Spleen (tissue), 11 donors: ENCODE measurements around the gene PUSL1. TPM values are rescaled to one million over a fixed set of nuclear protein-coding genes. Genes with fewer than 3 reads are reported as not detected.
A peak's percentile ranks its signal among the peaks of the same experiment; 100 is the strongest.

Experiments
- DNase-seq: peaks from one replicate; pipeline ENCODE4 v3.0.0-alpha.2; 2020
- H3K27ac ChIP-seq, 8 donors: fragments of 200-600 bp; sonication (generic) in 7 of 8; 1 replicate in 4 of 8; 2 replicates in 4 of 8; pipeline versions ENCODE4 v1.5.0 to v1.8.0; 2016 to 2021; ENCODE audit warnings: inconsistent platforms in 4 of 8, mild to moderate bottlenecking in 4 of 8, moderate library complexity in 1 of 8
- H3K27me3 ChIP-seq, 7 donors: fragments of 200-600 bp; sonication (generic) in 6 of 7; replicated peaks in 1 of 7; 1 replicate in 4 of 7; 2 replicates in 3 of 7; pipeline versions ENCODE4 v1.5.0 to v1.8.0; 2016 to 2021; ENCODE audit warnings: inconsistent platforms in 3 of 7, mild to moderate bottlenecking in 1 of 7
- H3K36me3 ChIP-seq, 6 donors: fragments of 200-600 bp; sonication (generic) in 5 of 6; 1 replicate in 4 of 6; 2 replicates in 2 of 6; pipeline versions ENCODE4 v1.5.0 to v1.8.0; 2016 to 2021; ENCODE audit warnings: inconsistent platforms in 2 of 6
- H3K4me1 ChIP-seq, 6 donors: fragments of 200-600 bp; sonication (generic) in 5 of 6; 1 replicate in 3 of 6; 2 replicates in 3 of 6; pipeline versions ENCODE4 v1.5.0 to v1.8.0; 2016 to 2021; ENCODE audit warnings: inconsistent platforms in 3 of 6
- H3K4me3 ChIP-seq, 8 donors: fragments of 200-600 bp; sonication (generic) in 7 of 8; 1 replicate in 4 of 8; 2 replicates in 4 of 8; pipeline versions ENCODE4 v1.5.0 to v1.8.0; 2016 to 2021; ENCODE audit warnings: inconsistent platforms in 4 of 8, mild to moderate bottlenecking in 4 of 8, moderate library complexity in 2 of 8
- H3K9me3 ChIP-seq, 8 donors: fragments of 200-600 bp; sonication (generic) in 7 of 8; 1 replicate in 4 of 8; 2 replicates in 4 of 8; pipeline versions ENCODE4 v1.5.0 to v1.8.0; 2016 to 2021; ENCODE audit warnings: inconsistent platforms in 4 of 8
- POLR2A ChIP-seq, 3 donors: fragments of 450-650 bp; IDR thresholded peaks; one replicate each; pipeline ENCODE4 v1.5.1; 2017; ENCODE audit warnings: antibody characterized with exemption in 3 of 3, mild to moderate bottlenecking in 1 of 3
- POLR2AphosphoS5 ChIP-seq, 3 donors: sonication (generic); formaldehyde crosslinking; IDR thresholded peaks; one replicate each; pipeline ENCODE4 v1.5.1; 2017; ENCODE audit warnings: antibody characterized with exemption in 3 of 3
- WGBS, 5 donors: extraction: QIAGEN DNeasy Blood & Tissue Kit in 3 of 5; methylation state at CpG; one replicate each; pipeline versions ENCODE4 v1.1.5 to v1.1.7; 2013 to 2018; 5-methylcytosine and 5-hydroxymethylcytosine counted together
- intact Hi-C: fragments of 100-400 bp; cut with DNase I; formaldehyde crosslinking; loops from one replicate; pipeline ENCODE4 v1.15.0; 2023; ENCODE audit warnings: low total_unique reads
- polyA plus RNA-seq, 3 donors: library from polyadenylated mRNA; stranded (reverse); fragments of 200-250 nt; gene quantifications; one replicate each; pipeline ENCODE4 v1.2.1, GENCODE V29; 2013
- total RNA-seq, 7 donors: library from RNA; depleted of rRNA in 3 of 7; stranded (reverse); fragments of >200 nt in 3 of 7; fragmentation: NEBNext Ultra II Directional in 4 of 7; extraction: Animal tissue kit (Norgen Biotek cat#: 25700) in 4 of 7; gene quantifications; one replicate each; pipeline versions ENCODE4 v1.1.0 to v1.2.1, GENCODE V29; 2016 to 2021
- TF ChIP-seq, protein P1 (sequence below), 11 experiments: fragments of 200-600 bp in 7 of 11; fragments of 450-650 bp in 4 of 11; sonication (generic) in 4 of 11; IDR thresholded peaks in 8 of 11; conservative IDR thresholded peaks in 3 of 11; 1 replicate in 7 of 11; 2 replicates in 4 of 11; pipeline versions ENCODE4 v1.4.0 to v1.8.0; 2016 to 2021; ENCODE audit warnings: antibody characterized with exemption in 11 of 11, inconsistent platforms in 4 of 11, mild to moderate bottlenecking in 1 of 11
- donor health status: healthy with polysubstance abuse.
- donor health status: DM: no; HTN: no; CAD: no; lungs with moderate emphysema.
- donor health status: DM: no; HTN: no; CAD: no.
- donor health status: Bipolar disorder and iron deficiency.
- donor health status: healthy.
- donor health status: DM: no; HTN: no; CAD: no.
- donor health status: DM: yes; HTN: yes; CAD: no.

The PUSL1 gene
- total and polyA plus RNA-seq, 10 donors: 9.8 to 22.9 (median 12.8) TPM

DNA sequence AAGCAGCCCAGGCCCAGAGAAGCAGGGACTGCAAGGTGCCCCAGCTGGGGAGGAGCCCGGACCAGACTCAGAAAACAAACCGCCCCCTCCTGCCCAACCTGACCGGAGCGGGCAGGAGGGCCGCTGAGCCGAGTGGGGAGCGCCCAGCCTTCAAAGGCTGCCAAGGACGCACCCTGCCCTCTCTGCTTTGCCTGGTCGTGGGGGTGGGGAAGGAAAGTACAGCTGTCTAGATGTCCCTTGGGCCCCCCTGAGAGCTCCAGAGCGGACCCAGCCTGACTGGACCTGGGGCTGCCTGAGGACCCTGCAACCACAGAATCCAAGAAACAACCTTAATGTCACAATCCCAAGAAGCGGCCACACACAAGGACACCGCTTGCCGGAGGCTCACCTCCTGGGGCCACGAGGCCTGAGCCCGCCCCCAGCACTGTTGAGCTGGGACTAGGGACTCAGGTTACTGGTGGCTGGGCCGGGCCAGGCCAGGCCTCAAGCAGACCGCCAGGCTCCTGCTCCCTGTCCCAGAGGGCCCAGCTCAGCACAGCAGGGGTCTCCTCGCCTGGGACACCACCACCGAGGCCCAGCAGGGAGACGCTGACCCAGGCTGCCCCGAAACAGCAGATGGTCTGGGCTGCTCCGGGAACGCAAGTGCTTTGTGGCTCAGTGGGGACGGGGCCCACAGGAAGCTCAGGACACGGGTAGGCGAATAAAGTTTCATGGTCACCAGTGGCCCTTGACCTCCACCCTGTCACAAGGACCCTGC is 39.4 kb downstream of the PUSL1 start:
- peak overlapping the region; percentile 2 to 93 (median 74) for H3K27ac ChIP-seq
- peaks cover 0 to 16% (median 5%) of the 10 kb centered on the region in 7 donors for H3K27me3 ChIP-seq
- TF ChIP-seq, protein P1, sequence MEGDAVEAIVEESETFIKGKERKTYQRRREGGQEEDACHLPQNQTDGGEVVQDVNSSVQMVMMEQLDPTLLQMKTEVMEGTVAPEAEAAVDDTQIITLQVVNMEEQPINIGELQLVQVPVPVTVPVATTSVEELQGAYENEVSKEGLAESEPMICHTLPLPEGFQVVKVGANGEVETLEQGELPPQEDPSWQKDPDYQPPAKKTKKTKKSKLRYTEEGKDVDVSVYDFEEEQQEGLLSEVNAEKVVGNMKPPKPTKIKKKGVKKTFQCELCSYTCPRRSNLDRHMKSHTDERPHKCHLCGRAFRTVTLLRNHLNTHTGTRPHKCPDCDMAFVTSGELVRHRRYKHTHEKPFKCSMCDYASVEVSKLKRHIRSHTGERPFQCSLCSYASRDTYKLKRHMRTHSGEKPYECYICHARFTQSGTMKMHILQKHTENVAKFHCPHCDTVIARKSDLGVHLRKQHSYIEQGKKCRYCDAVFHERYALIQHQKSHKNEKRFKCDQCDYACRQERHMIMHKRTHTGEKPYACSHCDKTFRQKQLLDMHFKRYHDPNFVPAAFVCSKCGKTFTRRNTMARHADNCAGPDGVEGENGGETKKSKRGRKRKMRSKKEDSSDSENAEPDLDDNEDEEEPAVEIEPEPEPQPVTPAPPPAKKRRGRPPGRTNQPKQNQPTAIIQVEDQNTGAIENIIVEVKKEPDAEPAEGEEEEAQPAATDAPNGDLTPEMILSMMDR (IDR thresholded peaks at IDR 0.05 in 8 of 11, conservative IDR thresholded peaks at IDR 0.05 in 3 of 11): no peak
- TF ChIP-seq POLR2AphosphoS5 (IDR thresholded peaks at IDR 0.05) (no peak), POLR2A (IDR thresholded peaks at IDR 0.05) (no peak)
- no peaks in the 10 kb centered on the region for H3K9me3 ChIP-seq
- peaks cover 0 to 3% (median 0%) of the 10 kb centered on the region in 6 donors for H3K36me3 ChIP-seq
- WGBS, 5 donors: 45 to 61% (median 53%) methylated on average over 14 to 26 of the region's 26 CpGs
- H3K4me3 ChIP-seq: peak overlapping the region; percentile 58 to 91 (median 68)
- intact Hi-C loops: no loop called here
- DNase-seq: no peak
- peaks cover 19 to 61% (median 46%) of the 10 kb centered on the region in 6 donors for H3K4me1 ChIP-seq

DNA sequence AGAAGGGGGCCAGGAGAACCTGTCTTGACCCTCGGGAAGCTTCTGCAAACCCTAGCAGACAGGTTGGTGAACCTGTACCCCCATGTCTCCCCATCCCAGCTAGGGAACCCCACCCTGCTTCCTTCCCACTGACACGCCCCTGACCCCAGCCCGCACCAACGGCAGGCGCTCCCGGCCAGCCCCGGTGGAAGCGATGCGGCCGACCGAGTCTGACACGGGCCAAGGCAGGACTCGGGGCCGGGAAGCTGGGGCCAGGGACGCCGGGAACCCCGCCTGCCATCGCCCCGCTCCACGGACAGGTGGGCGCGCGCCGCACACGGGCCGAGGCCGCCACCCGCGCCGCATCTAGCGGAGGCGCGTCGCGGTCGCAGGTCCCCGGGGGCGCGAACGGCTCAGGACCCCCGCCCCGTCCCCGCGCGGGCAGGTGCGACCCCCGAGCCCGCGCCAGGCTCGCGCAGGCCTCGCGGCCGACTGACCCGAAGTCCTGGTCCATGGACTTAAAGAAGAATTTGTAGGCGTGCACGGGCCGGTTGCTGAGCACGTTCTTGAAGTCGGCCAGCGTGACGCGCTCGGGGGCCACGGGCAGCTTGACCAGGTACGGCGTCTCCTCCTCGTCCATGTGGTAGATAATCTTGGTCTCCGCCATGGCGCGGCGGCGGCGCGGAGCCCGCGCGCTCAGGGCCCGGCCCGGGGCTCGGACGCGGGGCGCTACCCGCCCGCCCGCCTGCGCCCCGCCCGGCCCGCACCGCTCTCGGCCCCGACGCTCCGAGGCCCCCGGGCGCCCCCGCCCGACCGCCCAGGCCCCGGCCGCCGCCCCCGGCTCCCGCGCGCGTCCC is 40.2 kb downstream of the PUSL1 start:
- no peaks in the 10 kb centered on the region for H3K9me3 ChIP-seq
- peak; percentile 90 for DNase-seq
- intact Hi-C loops: no loop called here
- TF ChIP-seq POLR2AphosphoS5 (IDR thresholded peaks at IDR 0.05) (peak in 2 of 3 donors; percentile 47 to 67), POLR2A (IDR thresholded peaks at IDR 0.05) (no peak)
- TF ChIP-seq, protein P1 (IDR thresholded peaks at IDR 0.05 in 8 of 11, conservative IDR thresholded peaks at IDR 0.05 in 3 of 11): no peak
- H3K4me1 ChIP-seq: peaks cover 19 to 69% (median 54%) of the 10 kb centered on the region in 6 donors
- peaks cover 4 to 24% (median 13%) of the 10 kb centered on the region in 7 donors for H3K27me3 ChIP-seq
- 0 to 1% (median 1%) methylated on average over 21 to 109 of the region's 109 CpGs for WGBS, 5 donors
- H3K27ac ChIP-seq: peak overlapping the region; percentile 2 to 93 (median 74)
- H3K4me3 ChIP-seq: peak overlapping the region; percentile 58 to 91 (median 68)
- peaks cover 0 to 10% (median 0%) of the 10 kb centered on the region in 6 donors for H3K36me3 ChIP-seq

DNA sequence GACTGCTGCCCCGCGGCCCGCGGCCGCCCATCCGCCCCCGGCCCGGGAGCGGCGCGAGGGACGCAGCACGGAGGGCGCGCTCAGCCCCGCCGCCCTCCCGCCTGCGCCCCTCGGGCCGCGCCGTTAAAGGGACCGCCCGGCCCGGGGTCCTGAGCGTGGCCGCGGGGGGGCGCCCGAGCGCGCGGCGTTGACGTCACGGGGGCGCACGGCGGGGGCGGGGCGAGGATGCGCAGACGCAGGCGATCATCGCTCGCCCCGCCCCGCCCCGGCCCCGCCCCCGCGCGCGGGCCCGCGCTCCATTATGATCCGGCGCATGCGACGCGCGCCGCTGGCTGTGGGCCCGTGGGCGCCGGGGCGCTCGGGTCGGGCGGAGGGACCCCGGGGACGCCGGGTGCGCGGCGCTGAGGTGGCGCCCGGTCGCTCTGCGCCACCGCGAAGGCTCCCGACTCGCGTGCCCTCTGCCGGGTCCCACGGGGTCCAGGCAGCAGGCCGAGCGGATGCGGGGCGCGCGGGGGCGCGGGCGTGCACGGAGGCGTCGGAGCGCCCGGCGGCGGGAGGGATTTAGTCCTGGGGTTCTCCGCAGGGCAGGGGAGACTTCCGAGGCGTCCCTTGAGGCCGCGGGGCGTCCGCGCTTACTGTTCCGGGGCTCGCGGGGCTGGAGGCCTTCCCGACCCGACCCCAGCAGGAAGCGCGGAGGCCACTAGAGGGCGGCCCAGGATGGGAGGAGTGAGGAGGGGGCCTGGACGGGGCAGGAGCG is 41.0 kb downstream of the PUSL1 start, which contains the start of gene DVL1:
Gene DVL1 (minus strand): TSS at position 163 of the 757 bp plus-strand sequence. CDS start 353 bp downstream, outside the sequence.
- no peaks in the 10 kb centered on the region for H3K9me3 ChIP-seq
- peak within 1 kb of the TSS; percentile 59 to 91 (median 68) for H3K4me3 ChIP-seq
- peak within 1 kb of the TSS; percentile 72 to 93 (median 88) for H3K27ac ChIP-seq
- H3K27me3 ChIP-seq: peaks cover 4 to 32% (median 21%) of the 10 kb centered on the region in 7 donors
- intact Hi-C loops: no loop called here
- H3K4me1 ChIP-seq: peaks cover 19 to 74% (median 62%) of the 10 kb centered on the region in 6 donors
- WGBS, 5 donors: 0 to 1% (median 0%) methylated on average over 10 to 122 of the region's 122 CpGs
- no peak for TF ChIP-seq POLR2A (IDR thresholded peaks at IDR 0.05)
- TF ChIP-seq, protein P1 (IDR thresholded peaks at IDR 0.05 in 8 of 11, conservative IDR thresholded peaks at IDR 0.05 in 3 of 11): peak in 9 of 11 experiments; percentile 25 to 64 (median 51)
- TF ChIP-seq POLR2AphosphoS5 (IDR thresholded peaks at IDR 0.05): peak in 2 of 3 donors; percentile 64 to 71
- DNase-seq: peak; percentile 95
- H3K36me3 ChIP-seq: peaks cover 0 to 18% (median 0%) of the 10 kb centered on the region in 6 donors
